ENCODE results near the gene FABP7.

Gene FABP7

DNA sequence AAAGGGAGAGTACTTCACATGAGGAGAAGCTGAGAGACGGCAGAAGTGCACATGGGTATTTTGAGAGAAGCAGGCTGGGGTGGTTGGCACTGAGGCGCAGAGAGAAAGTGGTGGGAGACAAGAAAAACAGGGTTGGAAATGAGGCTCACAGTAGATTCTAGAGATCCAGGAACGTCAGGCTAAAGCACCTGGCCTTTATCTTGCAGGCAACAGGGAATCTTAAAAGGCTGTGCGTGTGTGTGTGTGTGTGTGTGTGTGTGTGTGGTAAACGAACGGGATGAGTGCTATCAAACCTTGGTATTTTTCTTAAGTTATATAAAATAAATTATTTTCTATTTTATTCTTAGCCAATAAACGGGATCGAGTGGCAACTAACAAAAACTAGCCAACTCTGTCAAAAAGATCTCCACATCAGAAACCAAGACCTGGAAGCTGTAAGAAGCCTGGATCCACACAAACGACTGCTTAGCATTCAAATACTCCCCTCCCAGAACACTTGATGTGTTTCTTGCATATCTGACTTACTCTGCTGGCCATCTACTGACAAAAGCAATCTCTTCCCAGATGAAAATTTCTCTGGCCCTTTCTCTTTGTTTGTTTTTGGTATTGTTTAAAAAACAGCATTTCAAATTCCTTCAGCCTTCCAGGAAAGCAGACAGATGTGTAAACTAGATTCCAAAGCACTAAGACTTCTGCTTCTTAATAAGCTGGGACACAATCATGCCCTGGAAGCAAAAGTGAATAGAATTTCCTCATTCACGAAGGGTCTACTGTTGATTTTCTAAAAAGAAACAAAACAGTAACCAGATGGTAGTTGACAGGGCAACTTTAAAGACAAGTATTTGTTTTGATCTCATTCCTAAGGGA lies 44.8 kb upstream of the FABP7 start:
- H3K79me2 ChIP-seq (ENCODE audit: low read length), result no peaks in the 10 kb centered on the region
- no peaks in the 10 kb centered on the region for H3K36me3 ChIP-seq (replicated peaks; ENCODE audit: low read depth, low read length)
- H3K4me3 ChIP-seq (ENCODE audit: low read length), result no peak overlapping the region
- H4K20me1 ChIP-seq (ENCODE audit: insufficient read depth, low read length), result no peaks in the 10 kb centered on the region
- no peak overlapping the region for H3K9ac ChIP-seq (ENCODE audit: low read length)
- H3K4me1 ChIP-seq (ENCODE audit: low read length), result peaks cover 6% of the 10 kb centered on the region
- no peaks in the 10 kb centered on the region; the same call in 1 of the 2 replicates for H3K27me3 ChIP-seq (ENCODE audit: low read depth, low read length)
- no peak overlapping the region for H2AFZ ChIP-seq (ENCODE audit: low read depth, low read length)
- H3K27ac ChIP-seq (ENCODE audit: low read length), result no peak overlapping the region
- TF ChIP-seq, protein P1, sequence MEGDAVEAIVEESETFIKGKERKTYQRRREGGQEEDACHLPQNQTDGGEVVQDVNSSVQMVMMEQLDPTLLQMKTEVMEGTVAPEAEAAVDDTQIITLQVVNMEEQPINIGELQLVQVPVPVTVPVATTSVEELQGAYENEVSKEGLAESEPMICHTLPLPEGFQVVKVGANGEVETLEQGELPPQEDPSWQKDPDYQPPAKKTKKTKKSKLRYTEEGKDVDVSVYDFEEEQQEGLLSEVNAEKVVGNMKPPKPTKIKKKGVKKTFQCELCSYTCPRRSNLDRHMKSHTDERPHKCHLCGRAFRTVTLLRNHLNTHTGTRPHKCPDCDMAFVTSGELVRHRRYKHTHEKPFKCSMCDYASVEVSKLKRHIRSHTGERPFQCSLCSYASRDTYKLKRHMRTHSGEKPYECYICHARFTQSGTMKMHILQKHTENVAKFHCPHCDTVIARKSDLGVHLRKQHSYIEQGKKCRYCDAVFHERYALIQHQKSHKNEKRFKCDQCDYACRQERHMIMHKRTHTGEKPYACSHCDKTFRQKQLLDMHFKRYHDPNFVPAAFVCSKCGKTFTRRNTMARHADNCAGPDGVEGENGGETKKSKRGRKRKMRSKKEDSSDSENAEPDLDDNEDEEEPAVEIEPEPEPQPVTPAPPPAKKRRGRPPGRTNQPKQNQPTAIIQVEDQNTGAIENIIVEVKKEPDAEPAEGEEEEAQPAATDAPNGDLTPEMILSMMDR (IDR thresholded peaks at IDR 0.05; ENCODE audit: low read depth, low read length), result no peak
- H3K9me3 ChIP-seq (ENCODE audit: insufficient read depth, low read length), result no peaks in the 10 kb centered on the region
- no peak overlapping the region for H3K4me2 ChIP-seq (ENCODE audit: low read length)

- no peaks in the 10 kb centered on the region for H4K20me1 ChIP-seq (ENCODE audit: insufficient read depth, low read length)
- no peaks in the 10 kb centered on the region; the same call in 1 of the 2 replicates for H3K27me3 ChIP-seq (ENCODE audit: low read depth, low read length)
- no peak overlapping the region for H3K27ac ChIP-seq (ENCODE audit: low read length)
- H2AFZ ChIP-seq (ENCODE audit: low read depth, low read length), result no peak overlapping the region
- no peak for TF ChIP-seq EZH2phosphoT487 (IDR thresholded peaks at IDR 0.05; ENCODE audit: low read depth)
- TF ChIP-seq, protein P1 (IDR thresholded peaks at IDR 0.05; ENCODE audit: low read depth, low read length), result no peak
- H3K9me3 ChIP-seq (ENCODE audit: insufficient read depth, low read length), result no peaks in the 10 kb centered on the region
- no peaks in the 10 kb centered on the region for H3K79me2 ChIP-seq (ENCODE audit: low read length)
- H3K36me3 ChIP-seq (replicated peaks; ENCODE audit: low read depth, low read length), result no peaks in the 10 kb centered on the region
- H3K4me1 ChIP-seq (ENCODE audit: low read length), result peaks cover 6% of the 10 kb centered on the region
- no peak overlapping the region for H3K4me2 ChIP-seq (ENCODE audit: low read length)
- no peak overlapping the region for H3K9ac ChIP-seq (ENCODE audit: low read length)
- H3K4me3 ChIP-seq (ENCODE audit: low read length), result no peak overlapping the region
Measured at GRCh38 chr6:122735582-122735981, 43.9 kb upstream of the FABP7 start.

DNA sequence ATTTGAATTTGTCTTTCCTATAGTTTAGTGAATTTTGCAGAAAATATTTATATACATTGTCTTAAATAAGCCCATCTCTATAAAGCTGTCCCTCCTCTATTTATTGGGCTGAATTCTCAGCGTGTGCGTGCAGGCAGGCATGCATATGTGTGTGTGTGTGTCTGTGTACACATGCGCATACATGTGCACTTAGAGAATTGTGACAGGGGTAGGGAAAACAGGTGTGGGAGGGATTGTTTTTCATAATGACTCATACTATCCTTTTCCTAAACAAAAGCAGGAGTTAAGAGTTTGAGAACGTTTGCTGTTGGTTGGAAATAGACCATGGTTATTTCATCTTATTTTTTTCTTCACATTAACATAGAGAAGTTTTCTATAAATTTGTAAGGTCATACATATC lies 43.4 kb upstream of the FABP7 start:
- H3K27ac ChIP-seq (ENCODE audit: low read length), result no peak overlapping the region
- H3K79me2 ChIP-seq (ENCODE audit: low read length), result no peaks in the 10 kb centered on the region
- H3K4me2 ChIP-seq (ENCODE audit: low read length), result no peak overlapping the region
- H3K27me3 ChIP-seq (ENCODE audit: low read depth, low read length), result no peaks in the 10 kb centered on the region; the same call in 1 of the 2 replicates
- TF ChIP-seq, protein P1 (IDR thresholded peaks at IDR 0.05; ENCODE audit: low read depth, low read length), result no peak
- no peak for TF ChIP-seq EZH2phosphoT487 (IDR thresholded peaks at IDR 0.05; ENCODE audit: low read depth)
- no peak overlapping the region for H3K9ac ChIP-seq (ENCODE audit: low read length)
- no peaks in the 10 kb centered on the region for H3K36me3 ChIP-seq (replicated peaks; ENCODE audit: low read depth, low read length)
- no peak overlapping the region for H3K4me3 ChIP-seq (ENCODE audit: low read length)
- H2AFZ ChIP-seq (ENCODE audit: low read depth, low read length), result no peak overlapping the region
- H4K20me1 ChIP-seq (ENCODE audit: insufficient read depth, low read length), result no peaks in the 10 kb centered on the region
- no peaks in the 10 kb centered on the region for H3K9me3 ChIP-seq (ENCODE audit: insufficient read depth, low read length)
- H3K4me1 ChIP-seq (ENCODE audit: low read length), result peaks cover 6% of the 10 kb centered on the region

GRCh38 chr6:122736616-122737015 lies 42.9 kb upstream of the FABP7 start:
- no peak overlapping the region for H3K27ac ChIP-seq (ENCODE audit: low read length)
- H3K79me2 ChIP-seq (ENCODE audit: low read length), result no peaks in the 10 kb centered on the region
- H3K9ac ChIP-seq (ENCODE audit: low read length), result no peak overlapping the region
- H2AFZ ChIP-seq (ENCODE audit: low read depth, low read length), result no peak overlapping the region
- H3K36me3 ChIP-seq (replicated peaks; ENCODE audit: low read depth, low read length), result no peaks in the 10 kb centered on the region
- no peaks in the 10 kb centered on the region for H3K9me3 ChIP-seq (ENCODE audit: insufficient read depth, low read length)
- H3K27me3 ChIP-seq (ENCODE audit: low read depth, low read length), result no peaks in the 10 kb centered on the region; the same call in 1 of the 2 replicates
- no peak overlapping the region for H3K4me2 ChIP-seq (ENCODE audit: low read length)
- H3K4me3 ChIP-seq (ENCODE audit: low read length), result no peak overlapping the region
- peaks cover 6% of the 10 kb centered on the region for H3K4me1 ChIP-seq (ENCODE audit: low read length)
- H4K20me1 ChIP-seq (ENCODE audit: insufficient read depth, low read length), result no peaks in the 10 kb centered on the region
- TF ChIP-seq EZH2phosphoT487 (IDR thresholded peaks at IDR 0.05; ENCODE audit: low read depth), result no peak
- TF ChIP-seq, protein P1 (IDR thresholded peaks at IDR 0.05; ENCODE audit: low read depth, low read length), result no peak

All from OCI-LY3 (cell line).